Right lobe of liver (tissue), 6 donors: ENCODE data around the gene EVL. TPM values are rescaled to one million over a fixed set of nuclear protein-coding genes. Genes with fewer than 3 reads are reported as not detected.
A peak's percentile ranks its signal among the peaks of the same experiment; 100 is the strongest.
"Not testable (repeated sequence)": the region's sequence is repeated elsewhere in the genome, so short reads cannot be mapped to it uniquely, and the experiment has no call there.

Experiments
- ATAC-seq, 4 donors: fragments of 200-7000 bp; cut with Tn5 transposase; one replicate each; pipeline ENCODE4 v1.9.1; 2020; ENCODE audit warnings: mild to moderate bottlenecking in 4 of 4, moderate library complexity in 4 of 4
- DNase-seq, 3 donors: peaks; one replicate each; pipeline ENCODE4 v3.0.0-alpha.2; 2020
- H3K27ac ChIP-seq, 3 donors: fragments of 200-600 bp; one replicate each; pipeline ENCODE4 v1.8.0; 2022
- H3K27me3 ChIP-seq, 2 donors: fragments of 200-600 bp; one replicate each; pipeline ENCODE4 v1.8.0; 2022
- H3K36me3 ChIP-seq, 4 donors: fragments of 200-600 bp; sonication (generic) in 1 of 4; one replicate each; pipeline versions ENCODE4 v1.5.1 to v1.8.0; 2017 to 2022; ENCODE audit warnings: control low read depth in 1 of 4
- H3K4me1 ChIP-seq, 4 donors: fragments of 200-600 bp; sonication (generic) in 1 of 4; one replicate each; pipeline versions ENCODE4 v1.5.1 to v1.8.0; 2017 to 2022; ENCODE audit warnings: control low read depth in 1 of 4
- H3K4me3 ChIP-seq, 3 donors: fragments of 200-600 bp; one replicate each; pipeline ENCODE4 v1.8.0; 2022
- H3K9me3 ChIP-seq, 4 donors: fragments of 200-600 bp; sonication (generic) in 1 of 4; one replicate each; pipeline versions ENCODE4 v1.5.1 to v1.8.0; 2017 to 2022; ENCODE audit warnings: control low read depth in 1 of 4
- CTCF ChIP-seq, 4 donors: fragments of 200-600 bp in 3 of 4; fragments of 450-650 bp in 1 of 4; IDR thresholded peaks; one replicate each; pipeline versions ENCODE4 v1.5.1 to v1.8.0; 2016 to 2022; ENCODE audit warnings: antibody characterized with exemption in 4 of 4, mild to moderate bottlenecking in 2 of 4
- POLR2A ChIP-seq: fragments of 450-650 bp; IDR thresholded peaks from one replicate; pipeline ENCODE4 v1.6.1; 2017; ENCODE audit warnings: antibody characterized with exemption, mild to moderate bottlenecking
- WGBS: methylation state at CpG from one replicate; pipeline ENCODE4 v1.1.6; 2018; ENCODE audit warnings: low coverage, low lambda C conversion rate; ENCODE audit not compliant: insufficient coverage; ENCODE audit errors: missing lambda C conversion rate; 5-methylcytosine and 5-hydroxymethylcytosine counted together
- intact Hi-C, 2 donors: fragments of 100-400 bp; cut with DNase I; formaldehyde crosslinking; loops; one replicate each; pipeline versions ENCODE4 v1.11.2 to v1.14.1; 2022
- total RNA-seq, 6 experiments: library from RNA; depleted of rRNA in 2 of 6; stranded (reverse); fragments of >200 nt in 2 of 6; fragmentation: NEBNext Ultra II Directional in 3 of 6; extraction: Animal tissue kit (Norgen Biotek cat#: 25700) in 3 of 6; gene quantifications; one replicate each; pipeline versions ENCODE4 v1.1.0 to v1.2.4, GENCODE V29; 2016 to 2023
- donor health status: DM: no; HTN: yes; CAD: no.
- donor health status: DM: no; HTN: no; CAD: no.
- donor health status: DM: no; HTN: no; CAD: no.
- donor health status: DM: no; HTN: yes; CAD: no.
- donor health status: DM: no; HTN: yes; CAD: no.

EVL gene
- total RNA-seq, 6 experiments from 2014 or later: 23.6 to 162 (median 68.4) TPM

- peaks cover 0 to 4% of the 10 kb centered on the region in 2 donors for H3K27me3 ChIP-seq
- DNase-seq (peak in 2 of 3 donors; percentile 18 to 53), ATAC-seq (peak in 3 of 4 donors; percentile 17 to 18 (median 18))
- 53% methylated on average over 6 of the region's 8 CpGs for WGBS
- intact Hi-C loops: no loop called here
- H3K9me3 ChIP-seq: no peaks in the 10 kb centered on the region
- peaks cover 0 to 17% (median 0%) of the 10 kb centered on the region in 4 donors for H3K4me1 ChIP-seq
- no peaks in the 10 kb centered on the region for H3K36me3 ChIP-seq
- H3K4me3 ChIP-seq: no peak overlapping the region
- no peak overlapping the region for H3K27ac ChIP-seq
- no peak for TF ChIP-seq POLR2A
- peak; percentile 25 to 47 (median 36) for TF ChIP-seq CTCF (IDR thresholded peaks at IDR 0.05)
These were observed 89.9 kb downstream of the EVL start for GRCh38 chr14:100155049-100155621.

GRCh38 chr14:100155756-100156616, 90.8 kb downstream of the EVL start:
- Histone ChIP-seq H3K27me3 (peaks cover 0 to 4% of the 10 kb centered on the region in 2 donors), H3K36me3 (no peaks in the 10 kb centered on the region), H3K27ac (no peak overlapping the region), H3K4me3 (no peak overlapping the region), H3K4me1 (peaks cover 0 to 17% (median 0%) of the 10 kb centered on the region in 4 donors), H3K9me3 (no peaks in the 10 kb centered on the region)
- intact Hi-C loops: no loop called here
- DNase-seq (no peak), ATAC-seq (peak; percentile 9 to 74 (median 33))
- 62% methylated on average over 9 of the region's 12 CpGs for WGBS
- TF ChIP-seq POLR2A (no peak), CTCF (IDR thresholded peaks at IDR 0.05) (no peak)

- no peak for DNase-seq
These were observed 91.6 kb downstream of the EVL start for GRCh38 chr14:100156776-100157175.

GRCh38 chr14:100157548-100158232, 92.5 kb downstream of the EVL start:
- H3K9me3 ChIP-seq, intact Hi-C loops, H3K27ac ChIP-seq, H3K4me3 ChIP-seq, H3K27me3 ChIP-seq, ATAC-seq, H3K36me3 ChIP-seq, DNase-seq: not testable (repeated sequence)
- 82% methylated on average over 9 of the region's 16 CpGs for WGBS
- peaks cover 0 to 17% (median 0%) of the 10 kb centered on the region in 4 donors for H3K4me1 ChIP-seq

More at GRCh38 chr14:100156776-100157175, 91.6 kb downstream of the EVL start:
- Histone ChIP-seq H3K4me3 (no peak overlapping the region), H3K27ac (no peak overlapping the region), H3K4me1 (peaks cover 0 to 17% (median 0%) of the 10 kb centered on the region in 4 donors), H3K27me3 (peaks cover 0 to 4% of the 10 kb centered on the region in 2 donors), H3K9me3 (no peaks in the 10 kb centered on the region), H3K36me3 (no peaks in the 10 kb centered on the region)
- WGBS: 70% methylated on average over 3 of the region's 6 CpGs
- no peak for TF ChIP-seq POLR2A
- no peak for TF ChIP-seq CTCF (IDR thresholded peaks at IDR 0.05)
- ATAC-seq: no peak
- intact Hi-C loops: no loop called here
